Esophagus (tissue), 2 donors: ENCODE results near the gene PNP. TPM values are rescaled to one million over a fixed set of nuclear protein-coding genes. Genes with fewer than 3 reads are reported as not detected.

Source experiments
- H3K27ac ChIP-seq, 2 donors: one replicate each; pipeline ENCODE4 v1.5.1; 2013; ENCODE audit warnings: low read depth in 2 of 2, mild to moderate bottlenecking in 2 of 2, inconsistent platforms in 1 of 2, low read length in 1 of 2, moderate library complexity in 1 of 2
- H3K27me3 ChIP-seq, 2 donors: one replicate each; pipeline ENCODE4 v1.6.1; 2013; ENCODE audit warnings: low read length in 2 of 2, control low read depth in 1 of 2, mild to moderate bottlenecking in 1 of 2; ENCODE audit not compliant: insufficient read depth in 2 of 2, control insufficient read depth in 1 of 2
- H3K36me3 ChIP-seq, 2 donors: one replicate each; pipeline ENCODE4 v1.6.1; 2013; ENCODE audit warnings: low read length in 1 of 2; ENCODE audit not compliant: control insufficient read depth in 2 of 2, insufficient read depth in 2 of 2
- H3K4me1 ChIP-seq, 2 donors: one replicate each; pipeline ENCODE4 v1.6.1; 2013; ENCODE audit warnings: low read length in 1 of 2; ENCODE audit not compliant: control insufficient read depth in 2 of 2, insufficient read depth in 2 of 2
- H3K4me3 ChIP-seq, 2 donors: one replicate each; pipeline ENCODE4 v1.5.1; 2013; ENCODE audit warnings: low read length in 2 of 2, mild to moderate bottlenecking in 2 of 2, low read depth in 1 of 2, moderate library complexity in 1 of 2
- H3K9me3 ChIP-seq, 2 donors: one replicate each; pipeline ENCODE4 v1.6.1; 2013; ENCODE audit warnings: mild to moderate bottlenecking in 2 of 2, low read depth in 1 of 2, low read length in 1 of 2, moderate library complexity in 1 of 2; ENCODE audit not compliant: control insufficient read depth in 2 of 2, insufficient read depth in 1 of 2
- WGBS, 2 donors: extraction: QIAGEN DNeasy Blood & Tissue Kit; methylation state at CpG; one replicate each; pipeline ENCODE4 v1.1.7; 2013; 5-methylcytosine and 5-hydroxymethylcytosine counted together
- polyA plus RNA-seq, 2 donors: library from polyadenylated mRNA; stranded (reverse); fragments of 200-250 nt; gene quantifications; one replicate each; pipeline ENCODE4 v1.2.3, GENCODE V29; 2013
- donor health status: healthy with polysubstance abuse.
- donor health status: Bipolar disorder and iron deficiency.

The PNP gene
- polyA plus RNA-seq, 2 donors = 40.6 to 121 TPM

- 69 to 71% methylated on average over 1 of the region's 1 CpG for WGBS, 2 donors
- Histone ChIP-seq H3K27ac (no peak overlapping the region), H3K9me3 (no peaks in the 10 kb centered on the region), H3K4me1 (peaks cover 0 to 3% of the 10 kb centered on the region in 2 donors), H3K27me3 (no peaks in the 10 kb centered on the region), H3K4me3 (no peak overlapping the region), H3K36me3 (no peaks in the 10 kb centered on the region)
Measured at GRCh38 chr14:20522332-20522731, 53.1 kb downstream of the PNP start.

DNA sequence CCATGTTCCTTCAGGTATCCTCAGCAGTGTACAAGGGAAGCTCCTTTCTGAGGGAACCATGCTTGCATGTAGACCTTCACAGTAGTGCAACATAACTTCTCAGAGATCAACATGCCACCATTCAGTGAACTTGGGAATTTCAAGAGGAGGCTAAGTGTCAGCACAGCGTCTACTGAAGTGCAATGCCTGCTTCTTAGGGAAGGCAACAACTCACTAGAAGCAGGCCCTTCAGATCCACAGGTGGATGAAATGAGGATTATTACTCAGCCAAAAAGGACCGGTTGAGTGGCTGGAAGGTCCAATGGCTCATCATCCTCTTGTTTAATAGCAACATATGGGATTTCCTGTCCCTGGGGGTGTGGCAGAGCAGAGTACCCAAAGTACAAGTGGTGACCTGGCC is 54.8 kb downstream of the PNP start:
- peaks cover 0 to 3% of the 10 kb centered on the region in 2 donors for H3K4me1 ChIP-seq
- 80 to 83% methylated on average over 2 of the region's 2 CpGs for WGBS, 2 donors
- no peak overlapping the region for H3K27ac ChIP-seq
- no peaks in the 10 kb centered on the region for H3K36me3 ChIP-seq
- no peak overlapping the region for H3K4me3 ChIP-seq
- no peaks in the 10 kb centered on the region for H3K9me3 ChIP-seq
- no peaks in the 10 kb centered on the region for H3K27me3 ChIP-seq

Other genes with a start within 250 kb of the PNP start
- not detected for gene OR11H6, start 245.7 kb upstream of the PNP start, polyA plus RNA-seq
- gene OR11H7, start 240.4 kb upstream of the PNP start, polyA plus RNA-seq = not detected
- not detected for gene OR11H4, start 230.1 kb upstream of the PNP start, polyA plus RNA-seq
- 1 to 10 TPM; 2.9 to 4.2 TPM for gene TTC5, start 163.5 kb upstream of the PNP start, polyA plus RNA-seq
- 10 to 100 TPM; 28.5 to 31.6 TPM for gene CCNB1IP1, start 136.1 kb upstream of the PNP start, polyA plus RNA-seq
- 10 to 100 TPM; 11.5 to 13.3 TPM for gene PARP2, start 125.8 kb upstream of the PNP start, polyA plus RNA-seq
- gene TEP1, start 55.9 kb upstream of the PNP start, polyA plus RNA-seq = 10 to 100 TPM in 1 of 2 donors, 1 to 10 TPM in 1; 7.9 to 14.6 TPM
- under 1 TPM; 0.06 to 0.07 TPM for gene KLHL33, start 33.2 kb upstream of the PNP start, polyA plus RNA-seq
- 10 to 100 TPM; 22.8 to 34.7 TPM for gene OSGEP, start 14.6 kb upstream of the PNP start, polyA plus RNA-seq
- gene APEX1, start 14.2 kb upstream of the PNP start, polyA plus RNA-seq = 100 to 1,000 TPM in 1 of 2 donors, 10 to 100 TPM in 1; 70.6 to 115 TPM
- 10 to 100 TPM; 21.5 to 24.4 TPM for gene PIP4P1, start 8.0 kb upstream of the PNP start, polyA plus RNA-seq
- gene RNASE10, start 36.1 kb downstream of the PNP start, polyA plus RNA-seq = under 1 TPM in 1 of 2 donors, not detected in 1; 0.10 TPM
- not detected for gene RNASE9, start 91.6 kb downstream of the PNP start, polyA plus RNA-seq
- not detected for gene RNASE11, start 118.6 kb downstream of the PNP start, polyA plus RNA-seq
- gene RNASE12, start 122.0 kb downstream of the PNP start, polyA plus RNA-seq = not detected
- not detected for gene OR6S1, start 172.3 kb downstream of the PNP start, polyA plus RNA-seq
- 10 to 100 TPM in 1 of 2 donors, 1 to 10 TPM in 1; 4.4 to 18.6 TPM for gene RNASE4, start 215.2 kb downstream of the PNP start, polyA plus RNA-seq
- 1 to 10 TPM; 4.6 to 8.4 TPM for gene ANG, start 219.4 kb downstream of the PNP start, polyA plus RNA-seq